HepG2 (cell line): ENCODE measurements around the gene WDR27. TPM values are rescaled to one million over a fixed set of nuclear protein-coding genes. Genes with fewer than 3 reads are reported as not detected.
A peak's percentile ranks its signal among the peaks of the same experiment; 100 is the strongest.

Source experiments
- ATAC-seq: fragments of 200-7000 bp; cut with Tn5 transposase; 3 replicates; pipeline ENCODE4 v1.9.1; 2020; ENCODE audit warnings: mild to moderate bottlenecking, moderate library complexity
- BruUV-seq: library from RNA; stranded (reverse); fragments of 400-500 nt; replicated peaks from 2 replicates; lab custom pipeline; 2021; lab: Mats Ljungman, UMichigan
- CTCF ChIA-PET: fragments of 300-600 bp; formaldehyde crosslinking; extraction: SDS; loops from one replicate; lab custom pipeline; 2021; ENCODE audit warnings: low total read pairs, inconsistent platforms, low intra/inter-chr PET ratio; lab: Yijun Ruan, JAX
- POLR2A ChIA-PET: fragments of 350-600 bp; sonication (Branson Sonifier 250); formaldehyde crosslinking; loops from one replicate; lab custom pipeline; 2020; ENCODE audit warnings: antibody characterized with exemption, inconsistent platforms; lab: Yijun Ruan, JAX
- DNase-seq: peaks from one replicate; pipeline ENCODE4 v3.0.0-alpha.2; 2015; ENCODE audit warnings: low spot score
- FAIRE-seq: peaks from 3 replicates; lab custom pipeline; 2011; peaks lifted over from hg19 to GRCh38; lab: Jason Lieb, UNC
- H2AFZ ChIP-seq: one replicate; pipeline ENCODE4 v1.6.1; 2011; ENCODE audit warnings: low read length, inconsistent platforms
- H3K27ac ChIP-seq: fragments of 300-600 bp; 3 replicates; pipeline ENCODE4 v1.8.0; 2011; ENCODE audit warnings: mixed run types, mild to moderate bottlenecking, mixed read lengths, low read length, inconsistent platforms; ENCODE audit not compliant: insufficient read depth; ENCODE audit errors: extremely low read length
- H3K27me3 ChIP-seq, 2 experiments: fragments of 200-600 bp in 1 of 2; 2 replicates in 1 of 2; 3 replicates in 1 of 2; pipeline versions ENCODE4 v1.6.0 to v1.8.0; 2011; ENCODE audit warnings: low read length in 2 of 2, mild to moderate bottlenecking in 2 of 2, moderate library complexity in 2 of 2, inconsistent platforms in 1 of 2; ENCODE audit not compliant: insufficient read depth in 2 of 2, control insufficient read depth in 1 of 2
- H3K36me3 ChIP-seq, 2 experiments: fragments of 200-600 bp in 1 of 2; replicated peaks in 1 of 2; 2 replicates in 1 of 2; 3 replicates in 1 of 2; pipeline versions ENCODE4 v1.5.1 to v1.8.0; 2011; ENCODE audit warnings: low read length in 2 of 2, inconsistent platforms in 1 of 2; ENCODE audit not compliant: insufficient read depth in 2 of 2, control insufficient read depth in 1 of 2
- H3K4me1 ChIP-seq: 2 replicates; pipeline ENCODE4 v1.5.1; 2012; ENCODE audit warnings: low read length, inconsistent platforms; ENCODE audit not compliant: insufficient read depth
- H3K4me2 ChIP-seq: 2 replicates; pipeline ENCODE4 v1.6.0; 2011; ENCODE audit warnings: low read depth, low read length, inconsistent platforms
- H3K4me3 ChIP-seq, 3 experiments: fragments of 200-600 bp in 1 of 3; sonication (generic), shearing (Covaris generic) in 1 of 3; replicated peaks in 1 of 3; 2 replicates each; pipeline ENCODE4 v1.5.1; 2011 to 2016; ENCODE audit warnings: low read length in 3 of 3, inconsistent platforms in 2 of 3, low read depth in 2 of 3, mild to moderate bottlenecking in 2 of 3, control low read depth in 1 of 3, mixed read lengths in 1 of 3; ENCODE audit not compliant: insufficient read depth in 1 of 3
- H3K79me2 ChIP-seq: one replicate; pipeline ENCODE4 v1.6.1; 2011; ENCODE audit warnings: low read length, inconsistent platforms; ENCODE audit not compliant: insufficient read depth
- H3K9ac ChIP-seq: 2 replicates; pipeline ENCODE4 v1.6.0; 2011; ENCODE audit warnings: mild to moderate bottlenecking, low read depth, low read length, inconsistent platforms; ENCODE audit not compliant: insufficient read depth
- H3K9me3 ChIP-seq: 2 replicates; pipeline ENCODE4 v1.5.1; 2012; ENCODE audit warnings: mild to moderate bottlenecking, low read length
- H4K20me1 ChIP-seq: 2 replicates; pipeline ENCODE4 v1.6.0; 2011; ENCODE audit warnings: inconsistent platforms, mild to moderate bottlenecking, low read length, moderate library complexity; ENCODE audit not compliant: insufficient read depth
- CBX2 ChIP-seq, 2 experiments: fragments of 200-600 bp in 1 of 2; sonication (generic); formaldehyde crosslinking in 1 of 2; IDR thresholded peaks; 2 replicates each; pipeline versions ENCODE4 v1.7.0 to v1.8.1; 2018 to 2022; ENCODE audit warnings: low read depth in 2 of 2, low read length in 1 of 2, mild to moderate bottlenecking in 1 of 2, missing genetic modification reagents in 1 of 2
- ESRRA ChIP-seq: sonication (generic); formaldehyde crosslinking; IDR thresholded peaks from 2 replicates; pipeline ENCODE4 v1.5.1; 2020; ENCODE audit warnings: mild to moderate bottlenecking, low read depth, missing genetic modification reagents
- FOXA1 ChIP-seq, 2 experiments: fragments of 450-650 bp in 1 of 2; sonication (generic) in 1 of 2; formaldehyde crosslinking in 1 of 2; IDR thresholded peaks; 2 replicates each; pipeline versions ENCODE4 v1.4.0 to v1.6.1; 2016 to 2020; ENCODE audit warnings: missing genetic modification reagents in 1 of 2
- GPN1 ChIP-seq: sonication (generic); formaldehyde crosslinking; IDR thresholded peaks from 2 replicates; pipeline ENCODE4 v1.5.1; 2020; ENCODE audit warnings: missing genetic modification reagents, borderline replicate concordance
- MATR3 ChIP-seq: sonication (generic); formaldehyde crosslinking; IDR thresholded peaks from 2 replicates; pipeline ENCODE4 v1.4.0; 2020; ENCODE audit warnings: missing genetic modification reagents
- MEIS2 ChIP-seq: sonication (generic); formaldehyde crosslinking; IDR thresholded peaks from 2 replicates; pipeline ENCODE4 v1.9.0; 2021; ENCODE audit warnings: mild to moderate bottlenecking, missing genetic modification reagents
- SIN3A ChIP-seq: IDR thresholded peaks from 2 replicates; pipeline ENCODE4 v1.6.1; 2011; ENCODE audit warnings: low read depth, mild to moderate bottlenecking, control low read depth, low read length, borderline replicate concordance
- SPEN ChIP-seq: sonication (generic); formaldehyde crosslinking; IDR thresholded peaks from 2 replicates; pipeline ENCODE4 v1.5.1; 2020; ENCODE audit warnings: low read depth, mild to moderate bottlenecking, missing genetic modification reagents
- SRSF1 ChIP-seq: fragments of 200-400 bp; formaldehyde crosslinking; optimal IDR thresholded peaks from 2 replicates; pipeline ENCODE3; 2017; ENCODE audit warnings: mild to moderate bottlenecking, low read depth, low read length, moderate library complexity
- U2AF2 ChIP-seq: fragments of 200-400 bp; formaldehyde crosslinking; IDR thresholded peaks from 2 replicates; pipeline ENCODE4 v1.6.1; 2017; ENCODE audit warnings: low read depth, mild to moderate bottlenecking, low read length
- ZNF10 ChIP-seq: sonication (generic); formaldehyde crosslinking; IDR thresholded peaks from 2 replicates; pipeline ENCODE4 v1.4.0; 2020; ENCODE audit warnings: mild to moderate bottlenecking, low read depth, missing genetic modification reagents, borderline replicate concordance
- ZNF317 ChIP-seq: sonication (generic); formaldehyde crosslinking; IDR thresholded peaks from 2 replicates; pipeline ENCODE4 v1.5.0; 2020; ENCODE audit warnings: mild to moderate bottlenecking, missing genetic modification reagents
- ZNF572 ChIP-seq: sonication (generic); formaldehyde crosslinking; IDR thresholded peaks from 2 replicates; pipeline ENCODE4 v1.5.1; 2020; ENCODE audit warnings: mild to moderate bottlenecking, missing genetic modification reagents
- ZNF720 ChIP-seq: sonication (generic); formaldehyde crosslinking; IDR thresholded peaks from 2 replicates; pipeline ENCODE4 v1.4.0; 2020; ENCODE audit warnings: missing genetic modification reagents
- ZSCAN25 ChIP-seq: sonication (generic); formaldehyde crosslinking; IDR thresholded peaks from 2 replicates; pipeline ENCODE4 v1.8.0; 2022; ENCODE audit warnings: mild to moderate bottlenecking, missing genetic modification reagents
- WGBS: methylation state at CpG from one replicate; pipeline ENCODE4 v1.1.6; 2017; ENCODE audit warnings: low lambda C conversion rate; 5-methylcytosine and 5-hydroxymethylcytosine counted together
- in situ Hi-C: cut with HindIII; loops from 2 replicates; pipeline ENCODE4 v1.10.0; 2017; ENCODE audit warnings: low pct_unique_long_range_greater_than_20kb; ENCODE audit not compliant: extremely low pct_ligation_motif_present
- intact Hi-C: fragments of 100-400 bp; cut with micrococcal nuclease; formaldehyde crosslinking; loops from one replicate; pipeline ENCODE4 v1.10.0; 2022; ENCODE audit not compliant: unreplicated experiment
- polyA plus RNA-seq, 8 experiments: library from polyadenylated mRNA; depleted of rRNA in 3 of 8; stranded (reverse) in 7 of 8; unstranded in 1 of 8; fragments of >200 nt; fragmentation: Illumina TruSeq in 4 of 8; extraction: Trizol in 4 of 8; gene quantifications; 2 replicates each; pipeline versions ENCODE4 v1.2.1 to v1.2.3, GENCODE V29; 2011 to 2016; ENCODE audit warnings: low read depth in 4 of 8, missing spikeins in 1 of 8, mixed read lengths in 1 of 8; ENCODE audit not compliant: insufficient read depth in 1 of 8
- total RNA-seq, 5 experiments: library from RNA; depleted of rRNA; stranded (reverse); fragments of >200 nt; fragmentation: Illumina TruSeq; extraction: Trizol; gene quantifications; 2 replicates each; pipeline ENCODE4 v1.2.3, GENCODE V29; 2016; ENCODE audit warnings: low read depth in 1 of 5
- TF ChIP-seq, protein P1 (sequence below): sonication (generic); formaldehyde crosslinking; conservative IDR thresholded peaks from 2 replicates; pipeline ENCODE4 v1.5.0; 2020; ENCODE audit warnings: missing genetic modification reagents
- TF ChIP-seq, protein P2 (sequence below): IDR thresholded peaks from 2 replicates; pipeline ENCODE4 v1.6.1; 2016
- TF ChIP-seq, protein P3 (sequence below): sonication (generic); formaldehyde crosslinking; IDR thresholded peaks from 2 replicates; pipeline ENCODE4 v1.4.0; 2020; ENCODE audit warnings: low read depth, mild to moderate bottlenecking, missing genetic modification reagents
- TF ChIP-seq, protein P4 (sequence below): IDR thresholded peaks from 2 replicates; pipeline ENCODE4 v1.6.1; 2016; ENCODE audit warnings: control low read depth

The WDR27 gene
- total and polyA plus RNA-seq, 2 of the 13 experiments (the other 11 are each of a cell fraction or from before 2014, with no cell fraction given): 34.1 to 80.3 TPM

DNA sequence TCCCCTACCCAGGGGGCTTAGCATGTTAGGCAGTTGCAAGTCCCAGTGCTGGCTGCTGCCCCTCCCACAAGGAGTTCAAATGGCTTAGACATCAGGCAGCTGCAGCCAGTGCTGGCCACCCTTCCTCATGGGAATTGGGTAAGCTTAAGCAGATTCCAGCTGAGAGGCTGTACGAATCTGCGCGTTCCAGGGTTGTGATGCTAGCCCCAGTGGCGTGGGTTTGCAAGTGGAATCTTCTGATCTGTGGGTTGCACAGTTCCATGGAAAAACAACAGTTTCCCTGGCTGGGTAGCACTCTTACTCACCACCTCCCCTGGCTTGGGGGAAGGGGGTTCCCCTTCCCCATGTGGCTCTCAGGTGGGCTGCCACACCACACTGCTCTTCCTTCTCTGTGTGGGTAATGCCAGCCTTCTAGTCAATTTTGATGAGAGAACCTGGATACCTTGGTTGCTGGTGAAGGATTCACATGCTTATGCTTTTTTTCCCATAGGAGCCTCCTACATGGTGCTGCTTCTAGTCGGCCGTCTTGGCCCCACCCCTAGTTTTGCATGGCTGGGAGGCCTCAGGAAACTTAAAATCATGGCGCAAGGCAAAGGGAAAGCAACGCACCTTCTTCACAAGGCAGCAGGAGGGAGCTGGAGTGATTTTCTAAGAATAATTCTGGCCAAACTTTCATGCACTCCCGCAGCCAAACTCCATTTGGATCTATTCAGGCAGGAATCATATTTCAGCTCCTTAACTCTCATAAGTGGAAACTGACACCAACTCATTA, 36.6 kb upstream of the WDR27 start:
- H3K4me3 ChIP-seq: no peak overlapping the region
- no peaks in the 10 kb centered on the region for H3K9me3 ChIP-seq
- WGBS: 69% methylated on average over 6 of the region's 9 CpGs
- H2AFZ ChIP-seq: no peak overlapping the region
- FAIRE-seq (no peak), ATAC-seq (peak; percentile 30; the same call in 1 of the 3 replicates), DNase-seq (no peak)
- no peak overlapping the region for H3K27ac ChIP-seq
- H3K79me2 ChIP-seq: no peaks in the 10 kb centered on the region
- no peaks in the 10 kb centered on the region for H3K36me3 ChIP-seq
- H4K20me1 ChIP-seq: no peaks in the 10 kb centered on the region
- in situ Hi-C loops: no loop called here
- peaks cover 0 to 2% of the 10 kb centered on the region in 2 experiments; a peak in 2 of 5 replicates for H3K27me3 ChIP-seq
- H3K4me1 ChIP-seq: no peaks in the 10 kb centered on the region
- POLR2A ChIA-PET: interaction anchor here (1.4 kb wide), 1 partner anchor 14 kb away, joined by 3 read pairs; the partner anchor contains the start of gene PHF10
- TF ChIP-seq, protein P1, sequence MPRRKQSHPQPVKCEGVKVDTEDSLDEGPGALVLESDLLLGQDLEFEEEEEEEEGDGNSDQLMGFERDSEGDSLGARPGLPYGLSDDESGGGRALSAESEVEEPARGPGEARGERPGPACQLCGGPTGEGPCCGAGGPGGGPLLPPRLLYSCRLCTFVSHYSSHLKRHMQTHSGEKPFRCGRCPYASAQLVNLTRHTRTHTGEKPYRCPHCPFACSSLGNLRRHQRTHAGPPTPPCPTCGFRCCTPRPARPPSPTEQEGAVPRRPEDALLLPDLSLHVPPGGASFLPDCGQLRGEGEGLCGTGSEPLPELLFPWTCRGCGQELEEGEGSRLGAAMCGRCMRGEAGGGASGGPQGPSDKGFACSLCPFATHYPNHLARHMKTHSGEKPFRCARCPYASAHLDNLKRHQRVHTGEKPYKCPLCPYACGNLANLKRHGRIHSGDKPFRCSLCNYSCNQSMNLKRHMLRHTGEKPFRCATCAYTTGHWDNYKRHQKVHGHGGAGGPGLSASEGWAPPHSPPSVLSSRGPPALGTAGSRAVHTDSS: no peak
- TF ChIP-seq SRSF1: no peak
- TF ChIP-seq CBX2 (IDR thresholded peaks at IDR 0.05; ENCODE audit: low read depth, low read length): no peak
- TF ChIP-seq CBX2 (CRISPR knock-in tag; IDR thresholded peaks at IDR 0.05; ENCODE audit: low read depth): no peak
- no peak for TF ChIP-seq GPN1
- TF ChIP-seq, protein P2, sequence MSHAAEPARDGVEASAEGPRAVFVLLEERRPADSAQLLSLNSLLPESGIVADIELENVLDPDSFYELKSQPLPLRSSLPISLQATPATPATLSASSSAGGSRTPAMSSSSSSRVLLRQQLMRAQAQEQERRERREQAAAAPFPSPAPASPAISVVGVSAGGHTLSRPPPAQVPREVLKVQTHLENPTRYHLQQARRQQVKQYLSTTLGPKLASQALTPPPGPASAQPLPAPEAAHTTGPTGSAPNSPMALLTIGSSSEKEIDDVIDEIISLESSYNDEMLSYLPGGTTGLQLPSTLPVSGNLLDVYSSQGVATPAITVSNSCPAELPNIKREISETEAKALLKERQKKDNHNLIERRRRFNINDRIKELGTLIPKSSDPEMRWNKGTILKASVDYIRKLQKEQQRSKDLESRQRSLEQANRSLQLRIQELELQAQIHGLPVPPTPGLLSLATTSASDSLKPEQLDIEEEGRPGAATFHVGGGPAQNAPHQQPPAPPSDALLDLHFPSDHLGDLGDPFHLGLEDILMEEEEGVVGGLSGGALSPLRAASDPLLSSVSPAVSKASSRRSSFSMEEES (CRISPR knock-in tag): no peak
- TF ChIP-seq FOXA1 (IDR thresholded peaks at IDR 0.05): no peak
- TF ChIP-seq FOXA1 (CRISPR knock-in tag; IDR thresholded peaks at IDR 0.05): no peak
- TF ChIP-seq, protein P3, sequence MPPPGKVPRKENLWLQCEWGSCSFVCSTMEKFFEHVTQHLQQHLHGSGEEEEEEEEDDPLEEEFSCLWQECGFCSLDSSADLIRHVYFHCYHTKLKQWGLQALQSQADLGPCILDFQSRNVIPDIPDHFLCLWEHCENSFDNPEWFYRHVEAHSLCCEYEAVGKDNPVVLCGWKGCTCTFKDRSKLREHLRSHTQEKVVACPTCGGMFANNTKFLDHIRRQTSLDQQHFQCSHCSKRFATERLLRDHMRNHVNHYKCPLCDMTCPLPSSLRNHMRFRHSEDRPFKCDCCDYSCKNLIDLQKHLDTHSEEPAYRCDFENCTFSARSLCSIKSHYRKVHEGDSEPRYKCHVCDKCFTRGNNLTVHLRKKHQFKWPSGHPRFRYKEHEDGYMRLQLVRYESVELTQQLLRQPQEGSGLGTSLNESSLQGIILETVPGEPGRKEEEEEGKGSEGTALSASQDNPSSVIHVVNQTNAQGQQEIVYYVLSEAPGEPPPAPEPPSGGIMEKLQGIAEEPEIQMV (CRISPR knock-in tag): no peak
- no peak for TF ChIP-seq ZNF720 (CRISPR knock-in tag)
- TF ChIP-seq ZSCAN25: no peak
- no peak for TF ChIP-seq ZNF10 (CRISPR knock-in tag)
- no peak for TF ChIP-seq MEIS2
- no peak for TF ChIP-seq SPEN
- TF ChIP-seq MATR3 (CRISPR knock-in tag): no peak
- TF ChIP-seq ESRRA (CRISPR knock-in tag): no peak
- TF ChIP-seq, protein P4, sequence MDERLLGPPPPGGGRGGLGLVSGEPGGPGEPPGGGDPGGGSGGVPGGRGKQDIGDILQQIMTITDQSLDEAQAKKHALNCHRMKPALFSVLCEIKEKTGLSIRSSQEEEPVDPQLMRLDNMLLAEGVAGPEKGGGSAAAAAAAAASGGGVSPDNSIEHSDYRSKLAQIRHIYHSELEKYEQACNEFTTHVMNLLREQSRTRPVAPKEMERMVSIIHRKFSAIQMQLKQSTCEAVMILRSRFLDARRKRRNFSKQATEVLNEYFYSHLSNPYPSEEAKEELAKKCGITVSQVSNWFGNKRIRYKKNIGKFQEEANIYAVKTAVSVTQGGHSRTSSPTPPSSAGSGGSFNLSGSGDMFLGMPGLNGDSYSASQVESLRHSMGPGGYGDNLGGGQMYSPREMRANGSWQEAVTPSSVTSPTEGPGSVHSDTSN (CRISPR knock-in tag): no peak
- TF ChIP-seq ZNF572 (CRISPR knock-in tag): no peak
- no peak for TF ChIP-seq ZNF317
- TF ChIP-seq SIN3A: no peak
- TF ChIP-seq U2AF2: no peak
- TF ChIP-seq, all 625 proteins: peak for 0
- CTCF ChIA-PET: no interaction called here
- BruUV-seq: no TSS peak
- intact Hi-C loops: no loop called here
- Histone ChIP-seq H3K4me2 (no peak overlapping the region), H3K9ac (no peak overlapping the region)
